Stimulated activated CD8-positive, alpha-beta memory T cell treated with anti-CD3 and anti-CD28 coated beads, Interleukin-7, amount 100 ng/mL, for 48 hours (primary cell): ENCODE results near the gene AATF.
A peak's percentile ranks its signal among the peaks of the same experiment; 100 is the strongest.

Source experiments
- DNase-seq, 2 donors: peaks; one replicate each; pipeline ENCODE4 v3.0.0-alpha.2; 2020; ENCODE audit warnings: low read depth in 1 of 2; ENCODE audit errors: extremely low read depth in 1 of 2

AATF gene

DNA sequence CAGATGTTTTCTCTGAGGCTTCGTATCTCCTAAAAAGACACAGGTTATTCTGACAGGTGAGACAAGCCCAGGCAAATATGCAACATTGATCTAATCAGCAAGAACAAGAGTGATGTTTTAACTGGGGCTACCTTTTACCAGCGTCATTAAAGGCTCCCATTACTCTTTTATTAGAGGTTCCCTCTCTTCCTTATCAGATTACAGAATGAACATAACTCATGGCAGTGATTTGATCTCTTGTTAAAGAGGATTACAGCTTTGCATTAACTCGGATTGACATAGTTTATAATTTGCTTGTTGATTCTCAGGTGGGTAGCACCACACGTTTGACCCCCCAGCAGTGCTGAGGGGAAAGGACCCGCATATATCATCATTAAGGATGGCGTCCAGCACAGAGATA is 90.5 kb downstream of the AATF start:
- no peak for DNase-seq

DNA sequence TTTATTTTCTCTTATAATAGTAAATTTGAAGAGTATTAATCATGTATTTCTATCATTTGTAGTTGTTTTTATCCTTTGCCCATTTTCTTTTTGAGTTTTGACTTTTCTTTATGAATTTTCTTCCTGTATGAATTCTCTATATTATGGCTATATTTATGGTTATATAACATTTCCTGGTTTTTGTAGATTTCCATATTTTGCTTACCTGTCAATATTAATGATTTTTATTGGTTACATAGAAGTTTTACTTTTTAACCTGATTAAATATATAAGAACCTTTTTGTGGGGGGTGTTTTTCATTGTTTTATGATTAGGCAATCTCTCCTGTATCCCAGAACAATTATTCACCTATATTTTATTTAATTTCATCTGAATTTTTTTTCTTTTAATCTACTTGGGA is 93.2 kb downstream of the AATF start:
- DNase-seq: no peak

DNA sequence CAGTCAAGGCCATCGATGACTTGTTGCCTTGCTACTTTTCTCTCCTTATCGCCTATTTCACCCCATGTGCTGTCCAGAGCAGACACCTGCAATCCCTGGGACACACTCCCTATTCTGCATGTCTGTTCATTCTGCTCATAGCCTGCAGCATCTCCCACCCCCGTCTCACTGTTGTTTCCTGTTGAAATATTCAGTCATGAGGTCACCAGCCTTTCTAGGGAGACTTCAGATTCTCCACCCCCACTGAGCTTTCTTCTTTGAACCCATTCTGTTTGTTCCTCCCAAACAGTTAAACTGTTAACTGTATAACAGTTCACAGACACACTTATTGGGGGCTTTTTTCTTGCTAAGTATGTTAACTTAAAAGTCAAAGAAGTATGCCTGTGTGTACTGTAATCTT is 94.4 kb downstream of the AATF start:
- no peak for DNase-seq

- no peak for DNase-seq
These were observed 96.7 kb downstream of the AATF start for GRCh38 chr17:37045351-37045922.

DNA sequence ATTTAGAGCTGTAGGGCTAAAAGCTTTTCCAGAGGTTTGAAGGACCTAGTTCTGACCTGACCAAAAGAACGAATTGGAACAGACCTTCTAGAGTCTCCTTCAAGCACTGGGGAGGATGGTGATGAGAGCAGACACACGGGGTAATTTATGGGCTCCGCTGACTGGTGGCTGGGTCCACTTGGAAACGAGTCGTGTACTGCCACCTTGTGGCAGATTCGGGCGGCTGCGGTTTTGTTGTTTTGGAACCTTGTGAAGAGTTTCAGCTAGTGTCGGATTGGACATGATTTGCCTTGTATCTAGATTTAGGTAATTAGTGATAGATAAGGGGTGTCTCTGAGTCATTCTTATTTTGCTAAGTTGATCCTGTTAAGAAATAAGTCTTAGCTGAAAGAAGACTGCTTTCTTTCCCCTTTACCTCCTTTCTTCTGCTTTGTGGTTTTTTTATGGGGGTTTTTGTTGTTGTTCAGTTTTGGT is 98.9 kb downstream of the AATF start:
- peak; percentile 36 to 69 for DNase-seq

DNA sequence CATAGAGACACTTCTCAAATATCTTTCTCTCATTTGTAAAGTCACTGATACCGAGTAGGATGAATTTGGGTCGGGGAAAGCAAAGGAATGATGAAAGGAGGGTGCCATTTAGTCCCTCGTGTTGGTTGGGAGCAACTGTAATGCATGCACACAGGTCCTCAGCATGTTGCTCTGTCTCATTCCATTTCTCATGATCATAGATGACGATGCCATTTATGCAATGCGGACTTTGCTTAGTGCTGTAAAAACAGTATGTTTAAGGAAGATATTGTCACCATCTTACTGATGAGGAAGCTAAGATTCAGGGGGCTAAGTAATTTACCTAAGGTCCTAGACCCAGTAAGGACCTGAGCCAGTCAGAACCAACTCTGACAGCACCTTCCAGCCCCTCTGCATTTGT is 100.1 kb downstream of the AATF start:
- DNase-seq: no peak

GRCh38 chr17:37050920-37051319 is 102.2 kb downstream of the AATF start:
- DNase-seq: no peak

GRCh38 chr17:37051381-37051780 is 102.6 kb downstream of the AATF start:
- DNase-seq: no peak

DNA sequence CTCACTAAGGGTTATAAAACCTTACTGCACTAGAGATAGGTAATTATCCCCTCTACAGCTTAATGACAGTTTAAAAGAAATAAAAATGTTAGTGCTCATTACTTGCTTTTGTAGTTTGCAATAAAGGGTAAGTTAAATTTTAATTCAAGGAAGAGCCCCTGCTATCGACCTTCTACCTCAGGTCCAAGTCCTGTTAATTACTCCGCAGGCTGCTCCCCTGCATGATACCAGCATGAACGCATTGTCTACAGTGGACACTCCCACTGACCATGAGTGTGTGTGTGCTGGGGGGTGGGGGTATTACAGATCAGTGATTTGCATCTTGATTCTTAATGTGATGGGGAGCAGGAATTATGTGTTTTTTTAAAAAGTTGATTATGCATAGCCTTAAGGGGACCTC is 103.1 kb downstream of the AATF start:
- DNase-seq: no peak

DNA sequence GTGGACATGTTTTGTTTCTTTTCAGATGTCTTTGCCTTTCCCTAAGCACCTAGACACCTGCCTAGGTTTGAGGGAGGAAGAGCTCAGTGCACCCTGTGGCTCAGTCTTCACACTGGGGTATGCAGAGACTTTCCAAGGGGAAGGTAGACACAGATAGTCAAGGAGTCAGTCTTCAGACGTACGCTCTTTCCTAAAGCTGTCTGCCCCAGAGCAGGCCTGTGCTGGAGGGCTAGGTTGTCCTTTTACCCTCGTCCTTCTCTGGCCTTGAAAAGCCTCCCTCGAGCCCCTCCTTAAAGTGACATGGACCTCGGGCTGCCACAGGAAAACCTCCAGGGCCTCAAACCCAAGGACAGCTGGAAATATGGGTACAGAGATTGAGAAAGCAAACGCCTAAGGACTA is 103.7 kb downstream of the AATF start:
- no peak for DNase-seq

DNA sequence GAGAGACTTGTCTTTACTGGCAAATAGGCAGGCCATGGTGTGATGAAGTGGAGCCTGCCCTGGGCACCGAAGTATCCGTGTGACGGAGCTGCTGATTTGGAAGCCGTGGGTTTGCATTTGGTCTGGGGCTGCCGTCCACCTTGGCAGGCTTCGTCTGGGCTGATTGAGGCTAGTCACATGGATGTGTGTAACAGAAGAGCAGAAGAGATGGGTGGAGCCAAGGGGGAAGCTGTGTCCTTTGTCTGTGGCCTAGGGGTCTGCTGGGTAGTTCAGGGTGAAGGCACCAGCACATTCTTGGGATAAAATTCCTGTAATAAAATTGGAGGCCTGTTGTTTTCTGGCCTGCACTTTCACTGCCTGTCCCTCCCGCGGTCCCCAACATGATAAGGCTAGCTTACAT is 106.1 kb downstream of the AATF start:
- DNase-seq: no peak

- no peak for DNase-seq
These were observed 107.9 kb downstream of the AATF start for GRCh38 chr17:37056622-37057021.

GRCh38 chr17:37059493-37059892 is 110.7 kb downstream of the AATF start:
- DNase-seq: no peak

DNA sequence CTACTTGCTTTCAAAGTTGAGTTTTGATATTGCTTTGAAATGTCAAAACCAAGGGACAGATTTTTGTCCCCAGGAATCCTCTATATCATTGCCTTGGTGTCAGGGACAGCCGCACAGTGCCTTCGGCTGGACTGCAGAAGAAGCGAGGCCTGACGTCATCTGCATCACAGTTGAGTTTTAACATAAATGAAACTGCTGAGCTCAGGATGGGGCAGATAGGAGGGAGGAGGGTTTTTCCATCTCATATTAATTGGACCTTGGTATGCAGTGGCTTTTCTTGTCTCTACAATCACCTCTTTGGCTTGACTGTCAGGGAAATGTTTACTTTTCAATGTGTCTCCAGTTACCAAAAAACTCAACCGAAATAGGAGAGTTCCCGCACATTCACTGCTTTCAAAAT is 111.3 kb downstream of the AATF start:
- no peak for DNase-seq

DNA sequence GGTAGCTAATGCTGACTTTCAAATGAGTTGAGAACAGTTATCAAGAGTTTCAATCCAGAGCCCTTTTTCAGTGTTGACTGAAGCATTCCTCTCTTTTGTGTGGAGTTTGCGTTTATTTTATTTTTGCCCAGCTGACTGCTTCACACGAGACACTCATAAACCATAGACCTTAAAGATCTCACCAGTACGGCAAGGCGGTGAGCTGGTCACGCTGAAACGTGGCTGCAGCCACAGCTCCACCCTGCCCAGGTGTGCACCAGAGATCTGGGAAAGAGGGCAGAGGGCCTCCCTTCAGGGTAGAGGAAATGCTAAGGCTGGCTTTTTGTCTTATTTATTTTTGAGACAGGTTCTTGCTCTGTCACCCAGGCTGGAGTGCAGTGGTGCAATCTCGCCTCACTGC is 112.2 kb downstream of the AATF start:
- no peak for DNase-seq

DNA sequence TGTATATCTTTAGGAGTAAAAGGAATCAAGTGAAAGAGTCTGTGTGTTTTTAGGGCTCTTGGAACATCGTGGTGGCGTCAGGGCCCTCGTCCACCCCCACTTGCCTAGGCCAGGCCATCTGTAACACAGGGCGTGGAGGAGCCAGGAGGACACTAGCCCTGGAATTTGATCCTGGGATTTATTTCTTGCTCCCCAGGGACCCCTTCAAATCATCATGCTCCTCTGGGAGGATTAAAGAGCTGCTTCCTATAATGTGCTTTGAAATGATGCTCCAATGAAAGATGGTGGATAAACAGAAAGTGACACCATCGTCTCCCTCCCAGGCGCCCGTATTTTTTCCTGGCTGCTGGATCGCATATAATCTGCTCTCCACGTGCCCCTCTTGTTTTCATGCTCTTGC is 113.3 kb downstream of the AATF start:
- no peak for DNase-seq

DNA sequence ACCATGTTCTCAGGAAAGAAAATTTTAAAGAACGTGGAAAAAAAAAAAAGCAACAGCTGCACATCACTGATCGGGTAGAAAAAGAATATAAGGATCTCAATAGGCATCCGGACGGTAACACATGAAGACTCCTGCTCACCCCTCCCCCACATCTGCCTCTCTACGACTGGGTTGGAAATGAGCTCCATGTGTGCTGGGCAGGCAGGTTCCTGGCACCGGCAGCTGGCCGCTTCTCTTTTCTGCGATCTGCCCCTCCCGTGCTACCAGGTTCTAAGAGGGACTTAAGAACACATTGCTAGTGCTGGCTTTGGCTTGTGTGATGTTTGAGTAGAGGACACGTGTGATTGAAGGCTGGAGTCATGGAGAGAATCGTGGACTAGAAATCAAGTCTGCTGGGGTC is 115.5 kb downstream of the AATF start:
- DNase-seq: no peak

- no peak for DNase-seq
These were observed 116.2 kb downstream of the AATF start for GRCh38 chr17:37064956-37065355.

- DNase-seq: no peak
These were observed 117.0 kb downstream of the AATF start for GRCh38 chr17:37065486-37066321.

DNA sequence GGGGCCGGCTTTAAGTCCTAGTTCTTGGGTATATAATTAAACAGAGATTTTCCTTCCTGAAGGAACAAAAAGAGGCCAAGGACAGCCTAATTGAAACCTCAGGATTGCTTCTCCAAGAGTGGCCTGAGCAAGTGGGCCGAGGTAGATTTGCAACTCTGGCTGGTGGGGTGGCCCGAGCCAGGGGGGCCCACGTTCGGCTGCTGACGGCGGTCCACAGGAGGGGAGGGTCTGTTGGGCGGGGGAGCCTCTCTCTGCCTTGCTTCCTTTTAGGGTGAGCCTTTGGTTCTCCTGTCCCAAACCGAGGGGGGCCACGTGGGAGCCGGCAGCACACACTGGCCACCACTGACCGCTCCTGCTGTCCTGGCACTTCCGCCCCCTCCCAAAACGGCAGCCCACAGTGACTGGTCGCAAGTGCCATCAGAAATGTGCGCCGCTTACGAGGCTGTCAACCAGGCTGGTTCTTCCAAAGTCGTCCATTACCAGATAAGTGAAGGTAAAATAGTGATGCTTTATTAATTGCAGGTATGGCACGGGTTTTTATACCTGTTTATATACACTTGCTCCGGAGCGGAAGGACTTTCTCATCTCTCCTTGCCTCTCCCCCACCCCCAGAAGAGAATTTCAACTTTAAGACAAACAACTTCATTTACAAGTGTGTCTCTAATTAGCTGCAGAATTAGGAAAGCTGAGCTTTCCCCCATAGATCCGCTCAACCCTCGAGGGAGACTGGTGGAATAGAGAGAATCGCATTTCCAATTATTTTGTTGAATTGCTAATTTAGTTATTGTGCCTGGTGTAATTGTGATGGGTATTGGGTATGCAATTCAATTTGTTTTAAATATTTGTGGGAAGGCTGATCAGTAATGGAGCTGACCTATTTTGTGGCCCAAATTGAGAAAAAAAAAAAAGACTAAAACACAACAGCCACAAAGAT is 117.8 kb downstream of the AATF start:
- no peak for DNase-seq

GRCh38 chr17:37067555-37068111 is 118.9 kb downstream of the AATF start:
- DNase-seq: no peak
